ENCODE results near the gene RFTN2.
"Not testable (repeated sequence)": the region's sequence is repeated elsewhere in the genome, so short reads cannot be mapped to it uniquely, and the experiment has no call there.

The RFTN2 gene

GRCh38 chr2:197675711-197676188 lies 363 bp upstream of the RFTN2 start:
- H3K4me3 ChIP-seq (ENCODE audit: low read depth, low read length): no peak overlapping the region

- no peak overlapping the region for H3K4me3 ChIP-seq (ENCODE audit: low read depth, low read length)
Measured at GRCh38 chr2:197674591-197674990, 796 bp downstream of the RFTN2 start.

GRCh38 chr2:197674060-197674459 lies 1.3 kb downstream of the RFTN2 start:
- no peak overlapping the region for H3K4me3 ChIP-seq (ENCODE audit: low read depth, low read length)

- H3K4me3 ChIP-seq (ENCODE audit: low read depth, low read length): no peak overlapping the region
Measured at GRCh38 chr2:197673606-197674005, 1.8 kb downstream of the RFTN2 start.

GRCh38 chr2:197673106-197673505 lies 2.3 kb downstream of the RFTN2 start:
- H3K4me3 ChIP-seq (ENCODE audit: low read depth, low read length): no peak overlapping the region

- H3K4me3 ChIP-seq (ENCODE audit: low read depth, low read length): no peak overlapping the region
Measured at GRCh38 chr2:197672371-197672893, 3.0 kb downstream of the RFTN2 start.

- H3K4me3 ChIP-seq (ENCODE audit: low read depth, low read length): no peak overlapping the region
Measured at GRCh38 chr2:197669077-197669476, 6.3 kb downstream of the RFTN2 start.

GRCh38 chr2:197668296-197668695 lies 7.1 kb downstream of the RFTN2 start:
- H3K4me3 ChIP-seq (ENCODE audit: low read depth, low read length): no peak overlapping the region

GRCh38 chr2:197666277-197666676 lies 9.1 kb downstream of the RFTN2 start:
- H3K4me3 ChIP-seq (ENCODE audit: low read depth, low read length): no peak overlapping the region

GRCh38 chr2:197661626-197662025 lies 13.8 kb downstream of the RFTN2 start:
- H3K4me3 ChIP-seq (ENCODE audit: low read depth, low read length): no peak overlapping the region

GRCh38 chr2:197657562-197657961 lies 17.8 kb downstream of the RFTN2 start:
- H3K4me3 ChIP-seq (ENCODE audit: low read depth, low read length): no peak overlapping the region

- H3K4me3 ChIP-seq (ENCODE audit: low read depth, low read length): no peak overlapping the region
Measured at GRCh38 chr2:197647961-197648690, 27.3 kb downstream of the RFTN2 start.

- no peak overlapping the region for H3K4me3 ChIP-seq (ENCODE audit: low read depth, low read length)
Measured at GRCh38 chr2:197641666-197642065, 33.7 kb downstream of the RFTN2 start.

- not testable (repeated sequence) for H3K4me3 ChIP-seq (ENCODE audit: low read depth, low read length)
Measured at GRCh38 chr2:197640571-197641122, 34.7 kb downstream of the RFTN2 start.

GRCh38 chr2:197633109-197633657 lies 42.2 kb downstream of the RFTN2 start:
- H3K4me3 ChIP-seq (ENCODE audit: low read depth, low read length): no peak overlapping the region

- H3K4me3 ChIP-seq (ENCODE audit: low read depth, low read length): no peak overlapping the region
Measured at GRCh38 chr2:197628043-197628500, 47.3 kb downstream of the RFTN2 start.

- H3K4me3 ChIP-seq (ENCODE audit: low read depth, low read length): no peak overlapping the region
Measured at GRCh38 chr2:197626965-197627625, 48.3 kb downstream of the RFTN2 start.

- no peak overlapping the region for H3K4me3 ChIP-seq (ENCODE audit: low read depth, low read length)
Measured at GRCh38 chr2:197620133-197620532, 55.3 kb downstream of the RFTN2 start.

- H3K4me3 ChIP-seq (ENCODE audit: low read depth, low read length): no peak overlapping the region
Measured at GRCh38 chr2:197615016-197615652, 60.3 kb downstream of the RFTN2 start.

GRCh38 chr2:197614532-197614931 lies 60.9 kb downstream of the RFTN2 start:
- no peak overlapping the region for H3K4me3 ChIP-seq (ENCODE audit: low read depth, low read length)

GRCh38 chr2:197613509-197613987 lies 61.8 kb downstream of the RFTN2 start:
- H3K4me3 ChIP-seq (ENCODE audit: low read depth, low read length): no peak overlapping the region

Data from iPS-11a (cell line).